ENCODE measurements around the gene TOMM22.

- no peak for TF ChIP-seq FOS (IDR thresholded peaks at IDR 0.05; ENCODE audit: borderline replicate concordance, insufficient read depth, low read length)
- no peak for TF ChIP-seq MYC (IDR thresholded peaks at IDR 0.05; ENCODE audit: low read depth, low read length)
- TF ChIP-seq POLR2A (IDR thresholded peaks at IDR 0.05; ENCODE audit: low read depth, low read length): no peak
- no peak for TF ChIP-seq CTCF (IDR thresholded peaks at IDR 0.05; ENCODE audit: extremely low read depth in 1 of 2, insufficient read depth in 1 of 2, low read depth in 1 of 2, low read length in 2 of 2)
- TF ChIP-seq EZH2 (IDR thresholded peaks at IDR 0.05; ENCODE audit: borderline replicate concordance, low read depth, low read length, severe bottlenecking): no peak
- no peak for TF ChIP-seq GATA2 (IDR thresholded peaks at IDR 0.05; ENCODE audit: insufficient read depth, insufficient read length, low read depth, low read length)
- no peak for TF ChIP-seq POLR2AphosphoS5 (IDR thresholded peaks at IDR 0.05; ENCODE audit: insufficient read depth, low read depth, low read length)
- TF ChIP-seq JUN (IDR thresholded peaks at IDR 0.05; ENCODE audit: borderline replicate concordance, insufficient read depth, insufficient read length, low read depth): no peak
Measured at GRCh38 chr22:38675833-38676232, 5.9 kb upstream of the TOMM22 start.

Measured in endothelial cell of umbilical vein (primary cell).